ENCODE measurements around the gene RTP5.
A peak's percentile ranks its signal among the peaks of the same experiment; 100 is the strongest.

RTP5 gene

DNA sequence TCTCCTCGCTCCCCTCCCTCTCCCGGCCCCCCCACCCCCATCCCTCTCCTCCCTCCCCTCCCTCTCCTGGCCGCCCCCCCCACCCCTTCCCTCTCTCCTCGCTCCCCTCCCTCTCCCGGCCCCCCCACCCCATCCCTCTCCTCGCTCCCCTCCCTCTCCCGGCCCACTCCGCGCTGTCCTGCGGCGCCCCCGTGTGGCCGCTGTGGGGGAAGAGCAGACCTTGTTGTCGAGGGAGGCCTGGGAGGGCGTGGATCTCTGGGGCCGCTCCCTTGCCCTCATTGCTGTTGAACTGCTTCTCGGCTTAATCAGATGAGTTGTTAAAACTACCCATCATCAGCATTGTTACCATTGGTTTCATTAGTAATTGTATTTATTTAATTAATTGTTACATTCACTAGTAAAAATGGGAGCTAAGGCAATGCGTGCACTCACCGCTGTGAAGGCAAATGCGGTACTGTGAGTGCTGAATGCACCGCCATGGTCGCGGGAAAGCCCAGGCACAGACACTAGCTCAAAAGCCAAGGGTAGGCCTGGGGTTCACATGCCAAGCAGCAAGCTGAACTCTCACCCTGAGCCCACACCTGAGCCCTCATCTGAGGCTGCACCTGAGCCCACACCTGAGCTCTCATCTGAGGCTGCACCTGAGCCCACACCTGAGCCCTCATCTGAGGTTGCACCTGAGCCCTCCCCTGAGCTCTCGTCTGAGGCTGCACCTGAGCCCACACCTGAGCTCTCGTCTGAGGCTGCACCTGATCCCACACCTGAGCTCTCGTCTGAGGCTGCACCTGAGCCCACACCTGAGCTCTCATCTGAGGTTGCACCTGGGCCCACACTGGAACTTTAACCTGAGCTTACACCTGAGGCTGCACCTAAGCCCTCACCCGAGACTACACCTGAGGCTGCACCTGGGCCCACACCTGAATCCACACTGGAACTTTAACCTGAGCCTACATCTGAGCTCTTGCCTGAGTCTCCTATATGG lies 8.8 kb downstream of the RTP5 start:
- Mint-ChIP-seq H3K4me3 (no peak overlapping the region), H3K27ac (no peak overlapping the region), H3K9me3 (no peaks in the 10 kb centered on the region), H3K4me1 (ENCODE audit: low read depth) (peaks cover 21% of the 10 kb centered on the region), H3K36me3 (ENCODE audit: low read depth) (peaks cover 6% of the 10 kb centered on the region), H3K27me3 (peaks cover 8% of the 10 kb centered on the region)
- intact Hi-C loops (cut with micrococcal nuclease), result no loop called here

DNA sequence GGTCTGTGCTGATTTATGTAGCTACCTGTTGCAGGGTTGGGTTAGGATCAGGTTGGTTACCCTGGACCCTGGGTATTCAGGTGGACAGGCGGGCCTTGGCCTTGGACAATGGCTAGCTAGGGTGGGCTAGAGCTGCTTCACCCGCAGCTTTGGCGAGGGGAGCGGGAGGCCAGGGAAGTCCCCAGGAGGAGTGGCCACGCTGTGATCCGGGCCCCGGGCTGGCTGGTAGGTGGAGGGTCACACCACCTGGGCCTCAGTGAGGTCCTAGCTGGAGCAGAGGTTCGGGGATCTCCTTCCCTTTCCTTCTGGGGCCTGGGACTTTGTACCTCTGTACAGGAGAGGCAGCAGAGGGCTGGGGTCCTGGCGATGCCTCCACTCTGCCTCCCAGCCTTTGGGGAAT lies 9.8 kb downstream of the RTP5 start:
- Mint-ChIP-seq H3K9me3 (no peaks in the 10 kb centered on the region), H3K4me1 (ENCODE audit: low read depth) (peaks cover 21% of the 10 kb centered on the region), H3K27me3 (peaks cover 8% of the 10 kb centered on the region), H3K4me3 (no peak overlapping the region), H3K27ac (no peak overlapping the region), H3K36me3 (ENCODE audit: low read depth) (peaks cover 8% of the 10 kb centered on the region)
- intact Hi-C loops (cut with micrococcal nuclease), result no loop called here

DNA sequence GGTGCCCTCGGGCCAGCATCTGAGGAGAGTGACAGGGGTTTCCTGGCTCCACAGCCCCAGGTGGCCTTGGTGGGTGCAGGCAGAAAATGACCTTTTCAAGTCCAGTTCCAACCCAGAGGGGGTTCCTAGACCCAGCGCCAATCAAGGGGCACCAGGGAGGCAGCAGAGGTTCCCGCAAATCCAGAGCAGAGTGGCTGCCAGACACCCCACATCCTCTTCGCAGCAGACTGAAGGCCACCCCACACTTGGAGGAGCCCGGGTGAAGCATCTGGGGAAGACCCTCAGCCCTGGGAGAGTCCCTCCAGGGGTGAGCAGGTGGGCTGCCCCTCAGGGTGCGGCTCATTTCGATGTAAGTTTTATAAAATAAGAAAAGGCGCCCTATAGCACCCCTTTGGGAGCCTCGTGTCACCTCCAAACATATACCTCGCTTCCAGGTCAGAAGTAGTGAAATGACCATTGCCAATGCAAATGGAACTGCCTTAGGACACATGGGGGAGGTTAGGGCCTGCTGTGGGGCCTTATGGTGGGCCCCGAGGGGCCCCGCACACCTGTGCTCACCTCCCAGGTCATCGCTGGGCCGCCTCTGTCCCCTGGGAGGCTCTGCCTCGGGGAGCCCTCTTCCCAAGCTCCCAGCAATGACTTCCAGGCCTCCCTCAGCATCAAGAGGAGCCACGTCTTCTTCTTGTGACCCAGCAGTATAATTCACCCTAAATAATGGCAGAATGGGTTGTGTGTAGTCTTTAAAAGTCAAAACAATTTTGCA lies 11.0 kb downstream of the RTP5 start:
- peaks cover 2% of the 10 kb centered on the region for H3K27me3 Mint-ChIP-seq
- no peaks in the 10 kb centered on the region for H3K9me3 Mint-ChIP-seq
- H3K4me1 Mint-ChIP-seq (ENCODE audit: low read depth), result peaks cover 21% of the 10 kb centered on the region
- peak overlapping the region; percentile 88 for H3K4me3 Mint-ChIP-seq
- H3K36me3 Mint-ChIP-seq (ENCODE audit: low read depth), result peaks cover 18% of the 10 kb centered on the region
- intact Hi-C loops (cut with micrococcal nuclease), result loop anchor here (10.0 kb wide), 1 partner anchor 146 kb away; the partner anchor contains the start of gene D2HGDH
- H3K27ac Mint-ChIP-seq, result peak overlapping the region; percentile 85

DNA sequence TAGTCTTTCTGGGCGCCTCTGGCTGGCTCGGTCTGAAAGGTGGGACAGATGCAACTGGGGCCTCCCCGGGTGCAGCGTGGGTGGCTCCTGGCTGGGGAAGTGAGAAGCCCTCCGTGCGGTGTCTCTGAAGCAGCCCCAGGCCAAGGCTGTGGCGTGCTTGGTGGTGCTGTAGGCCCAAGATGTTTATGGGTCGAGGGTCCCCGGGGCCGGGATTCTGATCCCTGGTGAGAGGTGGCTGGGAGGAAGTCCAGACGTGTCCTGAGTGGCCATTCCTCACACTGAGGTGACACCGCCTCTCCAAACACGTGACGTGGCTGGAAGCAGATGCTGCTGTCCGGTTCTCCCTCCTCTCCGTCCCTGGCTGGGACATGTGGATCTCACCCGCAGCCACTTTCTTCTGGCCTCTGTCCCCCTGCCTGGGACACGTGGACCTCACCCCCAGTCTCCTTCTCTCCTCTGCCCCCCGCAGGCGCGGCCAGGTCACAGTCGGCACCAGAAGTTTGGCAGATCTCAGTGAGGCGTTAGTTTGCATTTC lies 12.6 kb downstream of the RTP5 start:
- Mint-ChIP-seq H3K9me3 (peaks cover 2% of the 10 kb centered on the region), H3K27me3 (peaks cover 2% of the 10 kb centered on the region), H3K36me3 (ENCODE audit: low read depth) (peaks cover 21% of the 10 kb centered on the region), H3K27ac (peak overlapping the region; percentile 85), H3K4me1 (ENCODE audit: low read depth) (peaks cover 21% of the 10 kb centered on the region), H3K4me3 (peak overlapping the region; percentile 88)
- intact Hi-C loops (cut with micrococcal nuclease), result loop anchor here (10.0 kb wide), 1 partner anchor 147 kb away; the partner anchor contains the start of gene D2HGDH

DNA sequence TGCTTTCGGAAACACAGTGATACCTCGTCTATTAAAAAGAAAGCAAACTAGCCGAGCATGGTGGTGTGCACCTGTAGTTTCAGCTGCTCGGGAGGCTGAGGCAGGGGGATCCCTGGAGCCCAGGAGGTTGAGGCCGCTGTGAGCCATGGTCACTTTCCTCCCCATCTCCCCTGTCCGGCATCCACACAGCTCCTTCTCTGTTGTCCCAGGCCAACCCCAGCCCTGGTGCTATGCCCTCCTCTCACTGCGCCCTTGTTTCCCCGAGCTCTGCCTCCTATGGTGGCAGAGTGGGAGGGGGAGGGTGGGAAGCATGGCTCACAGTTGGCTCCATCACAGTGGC lies 15.4 kb downstream of the RTP5 start:
- Mint-ChIP-seq H3K9me3 (peaks cover 9% of the 10 kb centered on the region), H3K4me1 (ENCODE audit: low read depth) (peaks cover 25% of the 10 kb centered on the region), H3K27me3 (peaks cover 2% of the 10 kb centered on the region), H3K27ac (no peak overlapping the region), H3K36me3 (ENCODE audit: low read depth) (peaks cover 26% of the 10 kb centered on the region), H3K4me3 (no peak overlapping the region)
- intact Hi-C loops (cut with micrococcal nuclease), result loop anchor here (10.0 kb wide), 1 partner anchor 150 kb away; the partner anchor contains the start of gene D2HGDH

DNA sequence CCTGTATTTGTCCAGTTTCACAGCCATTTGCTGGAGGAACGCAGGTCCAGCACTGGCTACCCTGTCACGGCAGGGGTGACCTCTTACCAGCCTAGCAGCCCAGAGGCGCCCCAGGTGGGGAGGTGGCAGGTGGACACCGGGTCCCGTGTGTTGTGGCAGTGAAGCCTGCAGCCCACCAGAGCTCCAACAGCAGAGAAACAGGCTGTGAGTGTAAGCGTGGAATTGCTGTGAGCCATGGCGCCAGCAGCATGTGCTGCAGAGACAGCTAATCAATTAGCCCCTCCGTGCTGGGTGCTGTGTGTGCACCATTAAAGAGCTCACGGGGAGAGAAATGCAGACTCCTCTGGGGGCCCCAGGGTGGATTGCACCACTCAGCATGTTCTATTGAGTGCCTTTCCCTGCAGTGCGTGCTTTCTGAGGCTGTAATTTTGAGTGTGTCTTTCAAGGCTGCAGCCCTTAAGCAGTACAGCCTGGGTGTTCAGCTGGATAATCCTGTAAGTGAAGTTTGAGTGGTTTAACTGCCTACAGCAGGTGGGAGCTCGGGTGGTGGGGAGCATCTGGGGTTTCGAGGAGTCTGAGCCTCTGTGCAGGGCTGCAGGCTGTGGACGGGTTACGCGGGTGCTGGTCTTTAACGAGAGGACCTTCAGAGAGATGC lies 15.9 kb downstream of the RTP5 start:
- H3K4me1 Mint-ChIP-seq (ENCODE audit: low read depth), result peaks cover 25% of the 10 kb centered on the region
- H3K27ac Mint-ChIP-seq, result no peak overlapping the region
- no peak overlapping the region for H3K4me3 Mint-ChIP-seq
- peaks cover 2% of the 10 kb centered on the region for H3K27me3 Mint-ChIP-seq
- peaks cover 9% of the 10 kb centered on the region for H3K9me3 Mint-ChIP-seq
- H3K36me3 Mint-ChIP-seq (ENCODE audit: low read depth), result peaks cover 26% of the 10 kb centered on the region
- intact Hi-C loops (cut with micrococcal nuclease), result loop anchor here (10.0 kb wide), 1 partner anchor 151 kb away; the partner anchor contains the start of gene D2HGDH

DNA sequence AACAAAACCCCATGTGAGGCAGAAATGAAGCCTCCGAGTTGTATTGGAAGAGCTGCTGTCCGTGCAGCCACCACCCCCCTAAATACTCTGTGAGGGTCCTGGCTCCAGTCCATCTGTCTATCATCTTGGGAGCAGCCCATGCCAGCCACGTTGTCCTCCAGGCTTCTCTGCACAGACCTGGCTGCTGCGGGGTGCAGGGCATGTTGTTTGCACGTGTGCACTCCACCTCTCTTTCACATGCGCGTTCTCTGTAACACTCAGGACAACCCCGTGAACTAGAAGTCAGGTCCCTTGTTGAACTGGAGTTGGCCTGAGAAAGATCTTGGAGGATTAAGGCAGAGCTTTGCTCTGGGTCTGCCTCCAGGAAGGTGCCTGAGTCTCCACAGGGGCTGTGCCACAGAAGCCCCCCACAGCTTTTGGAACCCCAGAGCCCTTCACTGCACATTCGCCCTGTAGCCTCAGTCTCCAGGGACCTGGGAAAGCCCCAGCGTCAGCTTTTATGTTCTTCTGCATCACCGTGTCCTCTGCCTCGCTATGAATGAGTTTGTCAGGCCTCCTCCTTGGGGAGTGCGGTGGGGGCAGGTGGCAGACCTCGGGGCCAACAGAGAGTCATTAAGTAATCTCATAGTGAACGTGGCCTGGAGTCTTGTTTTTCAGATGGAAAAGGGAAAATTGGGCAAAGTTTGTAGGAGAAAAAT lies 16.6 kb downstream of the RTP5 start:
- Mint-ChIP-seq H3K9me3 (peaks cover 9% of the 10 kb centered on the region), H3K4me1 (ENCODE audit: low read depth) (peaks cover 20% of the 10 kb centered on the region), H3K4me3 (no peak overlapping the region), H3K36me3 (ENCODE audit: low read depth) (peaks cover 25% of the 10 kb centered on the region), H3K27me3 (peaks cover 2% of the 10 kb centered on the region), H3K27ac (no peak overlapping the region)
- intact Hi-C loops (cut with micrococcal nuclease), result loop anchor here (10.0 kb wide), 1 partner anchor 151 kb away; the partner anchor contains the start of gene D2HGDH

DNA sequence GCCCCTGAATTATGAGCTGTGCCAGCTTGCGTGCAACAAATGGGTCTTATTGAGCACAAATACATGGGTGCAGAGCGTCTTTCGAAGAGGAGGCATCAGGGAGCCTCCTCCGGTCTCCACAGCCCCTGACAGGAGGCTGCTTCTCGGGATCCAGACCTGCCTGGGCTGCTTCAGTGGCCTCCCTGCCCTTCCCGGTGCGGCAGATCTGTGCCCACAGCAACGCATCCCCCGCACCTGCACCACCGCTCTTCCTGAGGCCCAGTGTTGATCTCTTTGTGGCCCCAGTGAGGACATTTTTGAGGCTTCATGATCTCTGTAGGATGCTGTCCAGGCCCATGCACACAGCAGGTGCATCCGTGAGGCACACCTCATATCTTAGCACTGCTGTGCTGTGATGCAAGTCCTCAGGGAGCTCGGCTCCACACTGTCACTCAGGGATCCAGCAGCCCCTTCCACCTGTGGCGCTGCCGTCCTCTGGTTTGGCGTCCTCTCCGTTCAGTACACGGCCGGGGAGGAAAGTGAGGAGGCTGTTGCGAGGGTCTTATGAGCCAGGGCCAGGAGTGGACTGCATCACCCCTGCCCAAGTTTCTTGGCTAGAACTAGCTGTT lies 17.4 kb downstream of the RTP5 start:
- H3K4me1 Mint-ChIP-seq (ENCODE audit: low read depth), result peaks cover 12% of the 10 kb centered on the region
- peaks cover 2% of the 10 kb centered on the region for H3K27me3 Mint-ChIP-seq
- intact Hi-C loops (cut with micrococcal nuclease), result loop anchor here (10.0 kb wide), 1 partner anchor 152 kb away; the partner anchor contains the start of gene D2HGDH
- H3K36me3 Mint-ChIP-seq (ENCODE audit: low read depth), result peaks cover 20% of the 10 kb centered on the region
- H3K27ac Mint-ChIP-seq, result no peak overlapping the region
- no peak overlapping the region for H3K4me3 Mint-ChIP-seq
- peaks cover 9% of the 10 kb centered on the region for H3K9me3 Mint-ChIP-seq

DNA sequence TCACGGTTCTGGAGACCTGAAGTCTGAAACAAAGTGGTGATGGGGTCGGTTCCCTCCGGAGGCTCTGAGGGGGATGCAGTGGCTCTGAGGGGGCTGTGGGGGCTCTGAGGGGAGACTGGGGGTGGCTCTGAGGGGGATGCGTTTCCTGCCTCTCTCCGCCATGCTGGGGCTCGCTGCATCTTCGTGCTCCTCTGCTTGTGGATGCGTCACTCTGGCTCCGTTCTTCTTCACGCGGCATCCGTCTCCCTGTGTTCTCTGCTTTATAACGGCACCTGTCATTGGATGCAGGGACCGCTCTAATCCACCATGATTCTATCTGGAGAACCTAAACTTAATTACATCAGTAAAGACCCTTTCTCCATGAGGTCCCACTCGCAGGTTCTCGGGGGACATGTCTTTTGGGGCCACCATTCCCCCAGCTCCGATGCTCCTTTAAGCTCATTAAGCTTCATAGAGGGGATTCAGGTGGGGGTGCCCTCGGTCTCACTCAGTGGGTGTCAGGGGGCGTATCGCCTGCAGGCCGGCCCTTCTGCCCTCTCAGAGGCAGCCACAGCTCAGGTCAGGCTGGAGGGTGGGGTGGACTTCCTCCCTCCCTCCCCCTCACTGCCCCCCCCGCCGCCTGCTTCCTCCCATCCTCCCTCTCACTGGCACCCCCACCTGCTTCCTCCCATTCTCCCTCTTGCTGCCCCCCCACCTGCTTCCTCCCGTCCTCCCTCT lies 18.4 kb downstream of the RTP5 start:
- intact Hi-C loops (cut with micrococcal nuclease), result loop anchor here (10.0 kb wide), 1 partner anchor 153 kb away; the partner anchor contains the start of gene D2HGDH
- peaks cover 5% of the 10 kb centered on the region for H3K4me1 Mint-ChIP-seq (ENCODE audit: low read depth)
- H3K27me3 Mint-ChIP-seq, result no peaks in the 10 kb centered on the region
- no peak overlapping the region for H3K27ac Mint-ChIP-seq
- H3K4me3 Mint-ChIP-seq, result no peak overlapping the region
- peaks cover 20% of the 10 kb centered on the region for H3K36me3 Mint-ChIP-seq (ENCODE audit: low read depth)
- peaks cover 9% of the 10 kb centered on the region for H3K9me3 Mint-ChIP-seq

DNA sequence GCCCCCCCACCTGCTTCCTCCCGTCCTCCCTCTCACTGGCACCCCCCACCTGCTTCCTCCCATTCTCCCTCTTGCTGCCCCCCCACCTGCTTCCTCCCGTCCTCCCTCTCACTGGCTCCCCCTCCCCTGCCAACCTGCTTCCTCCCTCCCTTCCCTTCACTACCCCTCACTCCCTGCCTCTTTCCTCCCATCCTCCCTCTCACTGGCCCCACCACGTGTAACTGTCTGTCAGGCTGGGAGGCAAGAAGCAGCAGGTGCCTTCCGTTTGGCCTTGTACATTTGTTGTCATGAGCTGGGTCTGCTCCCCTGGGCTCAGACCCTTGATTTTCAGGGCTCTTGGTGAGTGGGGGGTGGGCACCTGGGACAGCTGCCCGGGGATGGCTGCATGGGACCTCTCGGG lies 19.1 kb downstream of the RTP5 start:
- H3K27me3 Mint-ChIP-seq, result no peaks in the 10 kb centered on the region
- intact Hi-C loops (cut with micrococcal nuclease), result loop anchor here (10.0 kb wide), 1 partner anchor 154 kb away; the partner anchor contains the start of gene D2HGDH
- no peak overlapping the region for H3K27ac Mint-ChIP-seq
- H3K9me3 Mint-ChIP-seq, result peaks cover 9% of the 10 kb centered on the region
- no peak overlapping the region for H3K4me3 Mint-ChIP-seq
- peaks cover 5% of the 10 kb centered on the region for H3K4me1 Mint-ChIP-seq (ENCODE audit: low read depth)
- peaks cover 20% of the 10 kb centered on the region for H3K36me3 Mint-ChIP-seq (ENCODE audit: low read depth)

DNA sequence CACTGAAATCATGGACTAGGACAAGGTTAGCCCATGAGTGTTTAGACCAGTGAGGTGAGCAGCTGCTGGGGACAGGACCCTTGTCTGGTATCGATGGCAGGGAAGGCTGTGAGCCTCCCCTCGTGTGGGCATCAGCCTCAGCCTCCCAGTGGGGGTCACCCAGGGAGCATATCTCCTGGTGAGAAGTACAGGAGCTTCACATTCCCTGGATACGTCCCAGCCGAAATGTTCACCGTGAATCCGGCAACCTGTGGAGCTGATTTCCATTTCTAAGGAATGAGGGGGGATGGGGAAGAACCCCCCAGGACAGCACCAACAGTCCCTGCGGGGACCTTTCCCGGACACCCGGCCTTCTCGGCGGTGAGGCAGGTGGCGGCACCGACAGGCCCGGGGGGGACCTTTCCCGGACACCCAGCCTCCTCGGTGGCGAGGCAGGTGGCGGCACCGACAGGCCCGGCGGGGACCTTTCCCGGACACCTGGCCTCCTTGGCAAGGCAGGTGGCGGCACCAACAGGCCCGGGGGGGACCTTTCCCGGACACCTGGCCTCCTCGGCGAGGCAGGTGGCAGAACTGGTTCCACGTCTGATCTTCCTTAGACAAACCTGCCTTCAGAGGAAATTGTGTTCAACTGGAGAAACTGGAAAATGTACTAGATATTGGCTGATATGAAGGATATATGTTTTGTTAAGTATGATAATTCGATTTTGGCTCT lies 21.2 kb downstream of the RTP5 start:
- Mint-ChIP-seq H3K4me1 (ENCODE audit: low read depth) (peaks cover 5% of the 10 kb centered on the region), H3K27ac (no peak overlapping the region), H3K27me3 (no peaks in the 10 kb centered on the region), H3K36me3 (ENCODE audit: low read depth) (peaks cover 9% of the 10 kb centered on the region), H3K9me3 (peaks cover 9% of the 10 kb centered on the region), H3K4me3 (no peak overlapping the region)
- intact Hi-C loops (cut with micrococcal nuclease), result no loop called here

All from dendritic cell treated with granulocyte-macrophage colony-stimulating factor and Interleukin-4, amounts not matched to agents 40 ng/mL and 50 ng/mL, for 4 days (primary cell).